Skeletal muscle tissue (tissue), 4 donors: ENCODE measurements around the gene MTIF3. TPM values are rescaled to one million over a fixed set of nuclear protein-coding genes. Genes with fewer than 3 reads are reported as not detected.

ENCODE experiments used
- H3K27ac ChIP-seq: one replicate; pipeline ENCODE4 v1.7.0; 2013; ENCODE audit warnings: mild to moderate bottlenecking, low read depth, low read length, inconsistent platforms
- H3K27me3 ChIP-seq, 3 donors: one replicate each; pipeline ENCODE4 v1.7.0; 2013; ENCODE audit warnings: low read length in 3 of 3; ENCODE audit not compliant: control insufficient read depth in 3 of 3, insufficient read depth in 3 of 3
- H3K36me3 ChIP-seq, 3 donors: one replicate each; pipeline ENCODE4 v1.7.0; 2013; ENCODE audit warnings: low read length in 3 of 3; ENCODE audit not compliant: control insufficient read depth in 3 of 3, insufficient read depth in 3 of 3
- H3K4me1 ChIP-seq, 3 donors: one replicate each; pipeline ENCODE4 v1.7.0; 2013; ENCODE audit warnings: low read length in 3 of 3, mild to moderate bottlenecking in 3 of 3; ENCODE audit not compliant: control insufficient read depth in 3 of 3, insufficient read depth in 3 of 3
- H3K4me3 ChIP-seq, 3 donors: one replicate each; pipeline ENCODE4 v1.7.0; 2013; ENCODE audit warnings: low read length in 3 of 3
- H3K9ac ChIP-seq, 3 donors: one replicate each; pipeline ENCODE4 v1.7.0; 2013; ENCODE audit warnings: low read length in 3 of 3, mild to moderate bottlenecking in 3 of 3, moderate library complexity in 2 of 3, low read depth in 1 of 3
- H3K9me3 ChIP-seq, 3 donors: one replicate each; pipeline ENCODE4 v1.7.0; 2013; ENCODE audit warnings: low read length in 3 of 3; ENCODE audit not compliant: control insufficient read depth in 3 of 3
- total RNA-seq: library from RNA; depleted of rRNA; stranded (reverse); fragments of >200 nt; gene quantifications from one replicate; pipeline ENCODE4 v1.2.3, GENCODE V29; 2014
- donor health status: Osteomylitis.

Gene MTIF3
- total RNA-seq, 1 donor from 2014 or later, result 38.1 TPM

DNA sequence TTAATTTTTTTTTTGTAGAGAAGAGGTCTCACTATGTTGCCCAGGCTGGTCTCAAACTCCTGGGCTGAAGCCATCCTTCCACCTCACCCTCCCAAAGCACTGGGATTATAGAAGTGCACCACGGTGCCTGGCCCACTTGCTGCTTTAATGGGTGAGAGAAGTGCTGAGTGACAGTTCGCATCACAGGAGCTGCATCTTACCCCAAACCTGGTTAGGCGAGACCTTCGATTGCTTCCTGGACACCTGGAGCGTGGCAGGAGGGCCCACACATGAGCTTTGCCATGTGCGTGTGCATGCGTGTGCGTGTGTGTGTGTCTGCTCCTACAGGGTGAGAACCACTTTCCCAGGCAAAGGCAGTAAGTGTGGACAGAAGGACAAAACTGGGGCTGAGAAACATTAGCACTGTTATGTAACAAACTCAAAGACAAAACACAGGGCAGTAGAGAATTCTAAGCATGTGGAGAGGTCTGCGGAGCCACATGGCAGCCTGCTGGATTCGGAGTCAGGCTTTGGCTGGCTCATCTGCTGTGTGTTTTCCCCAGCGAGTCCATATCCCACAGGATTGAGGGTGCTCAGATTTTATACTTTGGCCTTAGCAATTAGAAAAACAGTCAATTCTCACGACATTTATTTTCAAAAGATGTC lies 11.7 kb upstream of the MTIF3 start:
- Histone ChIP-seq H3K4me3 (no peak overlapping the region), H3K4me1 (no peaks in the 10 kb centered on the region), H3K36me3 (no peaks in the 10 kb centered on the region), H3K9ac (no peak overlapping the region), H3K9me3 (no peaks in the 10 kb centered on the region), H3K27me3 (peaks cover 0 to 11% (median 0%) of the 10 kb centered on the region in 3 donors), H3K27ac (no peak overlapping the region)

DNA sequence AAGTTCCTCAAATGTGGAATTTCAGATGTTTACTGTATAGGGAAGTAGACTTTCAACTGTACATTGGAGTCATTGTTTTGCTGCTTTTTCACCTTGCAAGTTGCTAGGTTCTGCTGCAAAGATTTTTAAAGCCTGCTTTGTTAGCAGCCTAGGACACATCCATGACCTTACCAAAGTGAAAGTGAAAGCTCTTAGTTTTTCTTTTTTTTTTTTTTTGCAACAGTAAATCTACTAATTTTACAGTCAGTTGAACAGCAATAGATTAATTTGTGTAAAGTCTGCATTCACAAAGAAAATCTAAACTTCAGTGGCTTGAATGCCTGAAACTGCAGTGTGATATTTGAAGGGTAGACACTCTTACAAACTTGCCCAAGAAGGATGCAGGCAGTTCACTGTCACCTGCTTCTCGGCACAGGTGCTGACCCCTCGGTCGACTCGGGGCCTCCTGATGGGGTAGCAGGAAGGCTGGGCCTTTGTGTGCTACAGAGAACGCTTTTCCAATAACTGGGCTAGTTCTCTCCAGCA lies 5.0 kb upstream of the MTIF3 start:
- peaks cover 0 to under 1% (median 0%) of the 10 kb centered on the region in 3 donors for H3K36me3 ChIP-seq
- no peaks in the 10 kb centered on the region for H3K9me3 ChIP-seq
- H3K27ac ChIP-seq, result no peak overlapping the region
- peaks cover 0 to 6% (median 2%) of the 10 kb centered on the region in 3 donors for H3K4me1 ChIP-seq
- H3K9ac ChIP-seq, result no peak overlapping the region
- H3K4me3 ChIP-seq, result peak overlapping the region; percentile 6 to 46 (median 42)
- H3K27me3 ChIP-seq, result no peaks in the 10 kb centered on the region

DNA sequence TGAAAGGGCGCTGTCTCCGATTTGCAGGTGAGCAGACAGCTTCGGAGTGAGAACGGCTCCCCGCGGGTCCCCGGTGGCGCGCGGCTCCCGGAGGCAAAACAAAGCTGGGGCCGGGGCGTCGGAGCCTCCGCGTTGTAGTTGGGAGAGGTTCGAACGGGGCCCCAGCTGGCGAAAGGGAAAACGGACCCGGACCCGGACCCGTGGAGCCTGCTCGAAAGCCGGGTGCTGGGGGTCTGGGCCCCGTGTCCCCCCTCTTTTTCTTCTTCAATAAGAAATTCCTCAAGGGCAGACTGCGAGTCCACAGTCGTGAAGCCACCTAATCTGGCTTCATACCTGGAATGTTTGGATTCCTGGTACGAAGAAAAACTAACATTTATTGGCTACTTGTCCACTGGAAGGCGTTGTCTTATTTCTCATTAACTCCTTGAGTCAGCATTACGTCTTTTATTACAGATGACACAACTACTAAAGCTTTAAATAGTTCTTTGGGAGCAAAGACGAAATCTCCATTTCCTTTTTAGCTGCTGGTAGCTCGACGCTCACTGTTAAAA lies 632 bp upstream of the MTIF3 start:
- peak overlapping the region; percentile 90 to 99 (median 98) for H3K4me3 ChIP-seq
- peaks cover 0 to 3% (median 0%) of the 10 kb centered on the region in 3 donors for H3K36me3 ChIP-seq
- peaks cover 17 to 28% (median 27%) of the 10 kb centered on the region in 3 donors for H3K4me1 ChIP-seq
- H3K27me3 ChIP-seq, result no peaks in the 10 kb centered on the region
- peak overlapping the region; percentile 95 for H3K27ac ChIP-seq
- peak overlapping the region; percentile 88 to 99 (median 98) for H3K9ac ChIP-seq
- no peaks in the 10 kb centered on the region for H3K9me3 ChIP-seq

DNA sequence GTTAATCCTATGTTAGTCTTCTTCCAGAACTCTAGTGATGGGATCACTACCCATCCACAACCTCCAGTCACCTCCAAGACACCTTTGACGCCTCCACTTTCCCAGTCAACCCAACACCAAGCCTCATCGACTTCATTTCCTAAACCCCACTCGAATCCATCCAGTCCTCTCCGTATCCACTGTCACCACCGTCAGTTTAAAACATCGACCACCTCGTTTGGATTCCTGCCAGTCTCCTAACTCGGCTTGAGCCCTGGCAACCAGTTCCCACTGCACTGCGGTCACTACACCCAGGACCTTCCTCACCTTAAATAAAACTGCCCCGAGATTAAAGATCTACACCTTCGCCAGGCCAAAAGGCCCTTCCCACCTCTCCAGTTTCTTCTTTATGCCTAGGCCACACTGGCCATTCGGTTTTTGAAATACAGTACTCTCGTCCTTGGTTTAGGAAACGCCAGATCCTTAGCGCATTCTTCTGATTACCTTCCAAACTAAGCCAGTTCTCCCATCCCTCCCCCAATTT lies 1.2 kb downstream of the MTIF3 start:
- peaks cover 0 to 3% (median 0%) of the 10 kb centered on the region in 3 donors for H3K36me3 ChIP-seq
- peaks cover 20 to 35% (median 27%) of the 10 kb centered on the region in 3 donors for H3K4me1 ChIP-seq
- peak overlapping the region; percentile 95 for H3K27ac ChIP-seq
- peak overlapping the region; percentile 88 to 99 (median 98) for H3K9ac ChIP-seq
- peak overlapping the region; percentile 90 to 99 (median 98) for H3K4me3 ChIP-seq
- H3K27me3 ChIP-seq, result no peaks in the 10 kb centered on the region
- H3K9me3 ChIP-seq, result no peaks in the 10 kb centered on the region

DNA sequence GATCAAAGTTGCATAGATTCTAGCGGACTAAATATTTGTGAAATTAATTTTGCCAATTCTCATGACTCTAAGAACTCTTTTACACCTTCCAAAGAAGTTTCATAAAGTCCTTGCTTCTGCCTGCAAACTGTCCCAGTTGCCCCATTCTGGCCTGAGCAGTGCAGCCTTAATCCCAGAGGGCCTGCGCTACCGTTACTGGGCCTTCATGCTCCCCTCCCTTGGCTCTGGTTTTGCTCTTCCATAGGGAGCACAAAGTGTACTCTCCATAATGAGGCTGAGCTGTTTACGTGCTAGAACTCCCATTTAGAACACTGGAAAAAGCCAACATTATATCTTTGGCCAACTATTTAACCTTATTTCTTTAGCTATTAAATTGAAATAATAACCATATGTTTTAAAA lies 2.1 kb downstream of the MTIF3 start:
- Histone ChIP-seq H3K27ac (peak overlapping the region; percentile 95), H3K4me1 (peaks cover 20 to 35% (median 27%) of the 10 kb centered on the region in 3 donors), H3K9me3 (no peaks in the 10 kb centered on the region), H3K9ac (no peak overlapping the region), H3K36me3 (peaks cover 0 to 3% (median 0%) of the 10 kb centered on the region in 3 donors), H3K4me3 (peak overlapping the region in 2 of 3 donors; percentile 13 to 63), H3K27me3 (no peaks in the 10 kb centered on the region)

GRCh38 chr13:27446986-27447583 lies 3.3 kb downstream of the MTIF3 start:
- peak overlapping the region; percentile 73 for H3K27ac ChIP-seq
- H3K9ac ChIP-seq, result peak overlapping the region in 1 of 3 donors; percentile 28
- H3K27me3 ChIP-seq, result no peaks in the 10 kb centered on the region
- H3K4me1 ChIP-seq, result peaks cover 20 to 40% (median 27%) of the 10 kb centered on the region in 3 donors
- H3K36me3 ChIP-seq, result peaks cover 2 to 13% (median 8%) of the 10 kb centered on the region in 3 donors
- no peaks in the 10 kb centered on the region for H3K9me3 ChIP-seq
- H3K4me3 ChIP-seq, result peak overlapping the region in 2 of 3 donors; percentile 0 to 11

DNA sequence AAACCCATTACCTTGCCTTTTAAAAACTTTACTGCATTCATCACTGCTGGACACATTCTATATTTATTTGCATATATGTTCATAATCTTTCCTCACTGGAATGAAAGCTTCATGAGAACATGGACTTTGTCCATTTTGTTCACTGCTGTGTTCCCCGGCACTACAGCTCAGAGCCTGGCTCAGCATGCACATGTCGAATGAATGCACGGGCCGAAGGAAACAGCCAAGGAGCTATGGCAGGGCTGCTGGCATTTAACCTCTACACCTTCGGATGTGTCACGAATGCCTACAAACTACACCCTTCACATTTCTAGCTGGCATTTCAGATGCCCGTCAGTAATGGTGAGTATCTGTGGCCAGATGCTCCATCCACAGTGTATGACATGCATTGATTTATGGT lies 7.6 kb downstream of the MTIF3 start:
- peaks cover 3 to 24% (median 10%) of the 10 kb centered on the region in 3 donors for H3K4me1 ChIP-seq
- no peaks in the 10 kb centered on the region for H3K27me3 ChIP-seq
- H3K4me3 ChIP-seq, result no peak overlapping the region
- H3K9me3 ChIP-seq, result no peaks in the 10 kb centered on the region
- peaks cover 17 to 32% (median 18%) of the 10 kb centered on the region in 3 donors for H3K36me3 ChIP-seq
- no peak overlapping the region for H3K27ac ChIP-seq
- H3K9ac ChIP-seq, result no peak overlapping the region

DNA sequence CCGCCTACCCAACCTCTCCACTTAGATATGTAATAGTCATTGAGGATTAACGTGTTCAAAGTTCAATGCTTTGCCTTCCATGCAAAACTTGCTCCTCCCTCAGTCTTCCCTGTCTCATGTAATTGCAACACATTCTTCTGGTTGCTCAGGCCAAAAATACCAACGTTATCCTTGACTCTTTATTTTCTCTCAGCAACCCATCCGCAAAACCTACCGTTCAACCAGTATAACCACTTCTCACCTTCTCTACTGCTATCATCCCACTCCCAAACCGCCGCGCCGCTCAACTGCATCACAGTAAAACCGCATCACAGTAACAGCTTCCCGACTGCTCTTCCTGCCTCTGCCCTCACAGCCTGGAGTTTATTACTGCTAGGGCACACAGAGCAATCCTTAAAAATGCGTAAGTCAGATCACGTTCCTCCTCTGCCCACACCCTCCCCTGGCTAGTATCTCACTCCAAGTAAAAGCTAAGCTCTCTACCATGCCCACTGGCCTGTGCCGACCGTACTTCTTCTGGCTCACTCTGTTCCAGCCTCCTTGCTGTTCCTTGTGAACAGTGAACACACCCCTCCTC lies 8.2 kb downstream of the MTIF3 start:
- Histone ChIP-seq H3K27ac (no peak overlapping the region), H3K9ac (no peak overlapping the region), H3K27me3 (no peaks in the 10 kb centered on the region), H3K4me1 (peaks cover 3 to 20% (median 10%) of the 10 kb centered on the region in 3 donors), H3K36me3 (peaks cover 18 to 35% (median 18%) of the 10 kb centered on the region in 3 donors), H3K4me3 (no peak overlapping the region), H3K9me3 (no peaks in the 10 kb centered on the region)

DNA sequence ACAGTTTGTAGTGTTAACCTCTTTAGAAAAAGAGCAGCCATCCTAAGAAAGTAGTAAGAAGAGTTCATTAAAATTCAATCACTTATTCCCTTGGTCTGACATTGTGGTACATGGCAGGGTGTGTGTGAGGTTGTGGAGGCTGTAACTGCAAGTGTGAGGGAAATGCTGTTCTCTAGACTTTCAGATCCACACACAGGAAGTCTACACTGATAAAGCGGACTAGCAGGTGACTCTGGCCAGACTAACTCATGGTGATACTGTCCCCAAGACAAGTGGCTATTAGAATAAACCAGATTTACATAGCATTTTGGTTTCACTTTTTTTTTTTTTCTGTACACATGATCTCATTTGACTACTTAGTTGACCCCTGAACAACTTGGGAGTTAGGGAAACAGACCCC lies 10.0 kb downstream of the MTIF3 start:
- H3K27me3 ChIP-seq, result no peaks in the 10 kb centered on the region
- H3K9ac ChIP-seq, result no peak overlapping the region
- H3K4me1 ChIP-seq, result peaks cover 0 to 8% (median 0%) of the 10 kb centered on the region in 3 donors
- peaks cover 25 to 45% (median 30%) of the 10 kb centered on the region in 3 donors for H3K36me3 ChIP-seq
- no peak overlapping the region for H3K27ac ChIP-seq
- no peaks in the 10 kb centered on the region for H3K9me3 ChIP-seq
- no peak overlapping the region for H3K4me3 ChIP-seq
